ENCODE data around the gene SLC1A7. TPM values are rescaled to one million over a fixed set of nuclear protein-coding genes. Genes with fewer than 3 reads are reported as not detected.

SLC1A7 gene
- total and polyA plus RNA-seq, 2 of the 13 experiments (the other 11 are each of a cell fraction or from before 2014, with no cell fraction given) = 0.04 to 2.0 TPM

GRCh38 chr1:53182111-53182593 is 39.7 kb upstream of the SLC1A7 start (continued):
- TF ChIP-seq ZNF512B (CRISPR knock-in tag; IDR thresholded peaks at IDR 0.05; ENCODE audit: borderline replicate concordance) (peak; percentile 49; the same call in 1 of the 2 replicates), SALL1 (CRISPR knock-in tag; IDR thresholded peaks at IDR 0.05) (peak; percentile 47), KAT8 (CRISPR knock-in tag; IDR thresholded peaks at IDR 0.05) (0 out of 2 replicates have a peak, but pooled peaks have one; percentile 30), ZKSCAN1 (IDR thresholded peaks at IDR 0.05; ENCODE audit: low read length) (0 out of 2 replicates have a peak, but pooled peaks have one; percentile 18), ZNF251 (CRISPR knock-in tag; IDR thresholded peaks at IDR 0.05) (peak; percentile 11; the same call in 1 of the 2 replicates), TBX2 (CRISPR knock-in tag; IDR thresholded peaks at IDR 0.05; ENCODE audit: borderline replicate concordance) (0 out of 2 replicates have a peak, but pooled peaks have one; percentile 49), GFI1 (CRISPR knock-in tag; IDR thresholded peaks at IDR 0.05; ENCODE audit: borderline replicate concordance) (no peak), SOX6 (IDR thresholded peaks at IDR 0.05) (no peak), SOX6 (CRISPR knock-in tag; IDR thresholded peaks at IDR 0.05) (0 out of 2 replicates have a peak, but pooled peaks have one; percentile 31), HMGXB4 (CRISPR knock-in tag; IDR thresholded peaks at IDR 0.05; ENCODE audit: borderline replicate concordance in 1 of 2, low read depth in 1 of 2) (peak; percentile 70 to 80), YEATS4 (CRISPR knock-in tag; IDR thresholded peaks at IDR 0.05; ENCODE audit: borderline replicate concordance) (peak; percentile 57; the same call in 1 of the 2 replicates), RFXAP (CRISPR knock-in tag; IDR thresholded peaks at IDR 0.05; ENCODE audit: borderline replicate concordance) (0 out of 2 replicates have a peak, but pooled peaks have one; percentile 30), ATF4 (CRISPR knock-in tag; IDR thresholded peaks at IDR 0.05) (0 out of 4 replicates have a peak, but pooled peaks of 1 of the 2 experiments have one; percentile 21), ZNF777 (CRISPR knock-in tag; IDR thresholded peaks at IDR 0.05) (peak; percentile 20; the same call in 1 of the 2 replicates), ESRRA (CRISPR knock-in tag; IDR thresholded peaks at IDR 0.05; ENCODE audit: low read depth) (peak; percentile 38; the same call in 1 of the 2 replicates), ARNT2 (CRISPR knock-in tag; IDR thresholded peaks at IDR 0.05; ENCODE audit: low read depth) (no peak), THRA (CRISPR knock-in tag; IDR thresholded peaks at IDR 0.05; ENCODE audit: borderline replicate concordance) (peak; percentile 51; the same call in 1 of the 2 replicates), ZNF414 (CRISPR knock-in tag; IDR thresholded peaks at IDR 0.05) (0 out of 2 replicates have a peak, but pooled peaks have one; percentile 48), ZGPAT (CRISPR knock-in tag; IDR thresholded peaks at IDR 0.05) (peak; percentile 46; the same call in 1 of the 2 replicates), SAP130 (CRISPR knock-in tag; IDR thresholded peaks at IDR 0.05; ENCODE audit: low read depth) (peak; percentile 77)

All from HepG2 (cell line).